GM12878 (cell line): ENCODE measurements around the gene CTXND1. TPM values are rescaled to one million over a fixed set of nuclear protein-coding genes. Genes with fewer than 3 reads are reported as not detected.

Experiments
- BRCA1 ChIP-seq: IDR thresholded peaks from 2 replicates; pipeline ENCODE4 v1.6.1; 2011; ENCODE audit warnings: low read depth, low read length, improper control_type of control experiment
- CEBPB ChIP-seq, 2 experiments: fragments of 150-350 bp in 1 of 2; IDR thresholded peaks; 2 replicates each; pipeline ENCODE4 v1.6.1; 2012 to 2014; ENCODE audit warnings: low read depth in 2 of 2, low read length in 2 of 2, borderline replicate concordance in 1 of 2, inconsistent platforms in 1 of 2
- GATAD2B ChIP-seq: fragments of 450-650 bp; conservative IDR thresholded peaks from 2 replicates; pipeline ENCODE4 v1.6.1; 2017; ENCODE audit warnings: low read depth, mild to moderate bottlenecking, moderate library complexity
- MXI1 ChIP-seq: fragments of 150-350 bp; IDR thresholded peaks from 2 replicates; pipeline ENCODE4 v1.6.1; 2011; ENCODE audit warnings: low read depth, mild to moderate bottlenecking, inconsistent platforms, low read length, improper control_type of control experiment
- POLR2AphosphoS5 ChIP-seq: IDR thresholded peaks from 2 replicates; pipeline ENCODE4 v1.6.1; 2011; ENCODE audit warnings: mild to moderate bottlenecking, low read length, inconsistent platforms
- TCF7 ChIP-seq: IDR thresholded peaks from 2 replicates; pipeline ENCODE4 v1.6.1; 2014; ENCODE audit warnings: antibody characterized with exemption, borderline replicate concordance
- WRNIP1 ChIP-seq: IDR thresholded peaks from 2 replicates; pipeline ENCODE4 v1.6.1; 2011; ENCODE audit warnings: low read depth, low read length, improper control_type of control experiment, borderline replicate concordance
- polyA plus RNA-seq, 11 experiments: library from polyadenylated mRNA; depleted of rRNA in 4 of 11; unstranded in 6 of 11; stranded (reverse) in 5 of 11; fragments of >200 nt; fragmentation: Nextera tagmentation in 4 of 11; fragmentation: Illumina TruSeq in 1 of 11; extraction: Ambion mirVana in 4 of 11; extraction: Trizol in 1 of 11; gene quantifications; 1 replicate in 1 of 11; 2 replicates in 10 of 11; pipeline versions ENCODE4 v1.2.1 to v1.2.3, GENCODE V29; 2011 to 2016; ENCODE audit warnings: inconsistent platforms in 2 of 11, missing spikeins in 2 of 11, low read depth in 1 of 11
- total RNA-seq, 4 experiments: library from RNA; depleted of rRNA in 3 of 4; stranded (reverse); fragments of >200 nt in 3 of 4; fragmentation: Illumina TruSeq in 1 of 4; extraction: Trizol in 1 of 4; gene quantifications; 2 replicates each; pipeline versions ENCODE4 v1.2.1 to v1.2.3, GENCODE V29; 2013 to 2021
- TF ChIP-seq, protein P1 (sequence below): fragments of 450-650 bp; IDR thresholded peaks from 2 replicates; pipeline ENCODE4 v1.6.1; 2018; ENCODE audit warnings: mild to moderate bottlenecking, low read depth, moderate library complexity; ENCODE audit not compliant: partially characterized antibody
- TF ChIP-seq, protein P2 (sequence below): IDR thresholded peaks from 2 replicates; pipeline ENCODE4 v1.6.1; 2011; ENCODE audit warnings: borderline replicate concordance, low read depth, mild to moderate bottlenecking, moderate library complexity, mixed read lengths, low read length; ENCODE audit not compliant: insufficient read depth; ENCODE audit errors: extremely low read length

The CTXND1 gene
- total and polyA plus RNA-seq, 10 of the 15 experiments (the other 5 are each of a cell fraction or from before 2014, with no cell fraction given), result under 0.01 to 0.03 (median 0.02) TPM; not detected in 7

DNA sequence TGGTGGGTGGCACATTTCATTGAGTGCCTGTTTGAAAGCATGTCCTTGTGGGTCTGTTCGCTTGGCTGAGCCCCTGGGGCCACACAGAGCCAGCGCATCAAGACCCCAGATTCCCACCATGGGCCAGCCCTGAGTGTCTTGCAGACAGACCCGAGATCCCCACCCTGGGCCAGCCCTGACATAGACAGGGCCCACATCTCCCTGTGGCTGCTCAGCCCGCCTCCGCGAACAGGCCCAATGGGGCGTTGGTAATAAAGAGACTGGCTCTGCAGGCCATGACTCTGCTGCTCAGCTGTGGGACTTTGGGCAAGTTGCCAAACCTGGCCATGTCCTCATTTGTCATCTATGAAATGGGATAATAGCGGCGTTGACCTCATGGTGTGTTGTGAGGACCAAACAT lies 76.6 kb downstream of the CTXND1 start (continued):
- TF ChIP-seq TCF7 (no peak), WRNIP1 (no peak), GATAD2B (no peak), BRCA1 (no peak), CEBPB (IDR thresholded peaks at IDR 0.05; ENCODE audit: borderline replicate concordance in 1 of 2, low read depth in 2 of 2, low read length in 2 of 2) (no peak), POLR2AphosphoS5 (no peak), MXI1 (no peak)
- TF ChIP-seq, protein P1, sequence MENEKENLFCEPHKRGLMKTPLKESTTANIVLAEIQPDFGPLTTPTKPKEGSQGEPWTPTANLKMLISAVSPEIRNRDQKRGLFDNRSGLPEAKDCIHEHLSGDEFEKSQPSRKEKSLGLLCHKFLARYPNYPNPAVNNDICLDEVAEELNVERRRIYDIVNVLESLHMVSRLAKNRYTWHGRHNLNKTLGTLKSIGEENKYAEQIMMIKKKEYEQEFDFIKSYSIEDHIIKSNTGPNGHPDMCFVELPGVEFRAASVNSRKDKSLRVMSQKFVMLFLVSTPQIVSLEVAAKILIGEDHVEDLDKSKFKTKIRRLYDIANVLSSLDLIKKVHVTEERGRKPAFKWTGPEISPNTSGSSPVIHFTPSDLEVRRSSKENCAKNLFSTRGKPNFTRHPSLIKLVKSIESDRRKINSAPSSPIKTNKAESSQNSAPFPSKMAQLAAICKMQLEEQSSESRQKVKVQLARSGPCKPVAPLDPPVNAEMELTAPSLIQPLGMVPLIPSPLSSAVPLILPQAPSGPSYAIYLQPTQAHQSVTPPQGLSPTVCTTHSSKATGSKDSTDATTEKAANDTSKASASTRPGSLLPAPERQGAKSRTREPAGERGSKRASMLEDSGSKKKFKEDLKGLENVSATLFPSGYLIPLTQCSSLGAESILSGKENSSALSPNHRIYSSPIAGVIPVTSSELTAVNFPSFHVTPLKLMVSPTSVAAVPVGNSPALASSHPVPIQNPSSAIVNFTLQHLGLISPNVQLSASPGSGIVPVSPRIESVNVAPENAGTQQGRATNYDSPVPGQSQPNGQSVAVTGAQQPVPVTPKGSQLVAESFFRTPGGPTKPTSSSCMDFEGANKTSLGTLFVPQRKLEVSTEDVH, result no peak
- TF ChIP-seq, protein P2, sequence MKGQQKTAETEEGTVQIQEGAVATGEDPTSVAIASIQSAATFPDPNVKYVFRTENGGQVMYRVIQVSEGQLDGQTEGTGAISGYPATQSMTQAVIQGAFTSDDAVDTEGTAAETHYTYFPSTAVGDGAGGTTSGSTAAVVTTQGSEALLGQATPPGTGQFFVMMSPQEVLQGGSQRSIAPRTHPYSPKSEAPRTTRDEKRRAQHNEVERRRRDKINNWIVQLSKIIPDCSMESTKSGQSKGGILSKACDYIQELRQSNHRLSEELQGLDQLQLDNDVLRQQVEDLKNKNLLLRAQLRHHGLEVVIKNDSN, result no peak
